IPS-20b (cell line): ENCODE results near the gene ZNF723.

ENCODE experiments used
- H3K27ac ChIP-seq: one replicate; pipeline ENCODE4 v1.5.1; 2013; ENCODE audit warnings: low read length
- H3K27me3 ChIP-seq: 2 replicates; pipeline ENCODE4 v1.6.1; 2013; ENCODE audit warnings: mild to moderate bottlenecking, low read length, inconsistent platforms; ENCODE audit not compliant: insufficient read depth
- H3K36me3 ChIP-seq: 2 replicates; pipeline ENCODE4 v1.6.1; 2013; ENCODE audit warnings: low read depth, mild to moderate bottlenecking, inconsistent platforms, low read length, moderate library complexity; ENCODE audit not compliant: insufficient read depth
- H3K4me1 ChIP-seq: 2 replicates; pipeline ENCODE4 v1.6.1; 2013; ENCODE audit warnings: mild to moderate bottlenecking, control low read depth, inconsistent platforms, low read length, moderate library complexity; ENCODE audit not compliant: insufficient read depth
- H3K4me3 ChIP-seq: 2 replicates; pipeline ENCODE4 v1.5.1; 2013; ENCODE audit warnings: mild to moderate bottlenecking, low read length, inconsistent platforms
- H3K9ac ChIP-seq: 2 replicates; pipeline ENCODE4 v1.6.1; 2013; ENCODE audit warnings: low read depth, mild to moderate bottlenecking, inconsistent platforms, low read length, moderate library complexity
- H3K9me3 ChIP-seq: 2 replicates; pipeline ENCODE4 v1.6.1; 2013; ENCODE audit warnings: mild to moderate bottlenecking, low read depth, low read length, inconsistent platforms; ENCODE audit not compliant: insufficient read depth

ZNF723 gene

DNA sequence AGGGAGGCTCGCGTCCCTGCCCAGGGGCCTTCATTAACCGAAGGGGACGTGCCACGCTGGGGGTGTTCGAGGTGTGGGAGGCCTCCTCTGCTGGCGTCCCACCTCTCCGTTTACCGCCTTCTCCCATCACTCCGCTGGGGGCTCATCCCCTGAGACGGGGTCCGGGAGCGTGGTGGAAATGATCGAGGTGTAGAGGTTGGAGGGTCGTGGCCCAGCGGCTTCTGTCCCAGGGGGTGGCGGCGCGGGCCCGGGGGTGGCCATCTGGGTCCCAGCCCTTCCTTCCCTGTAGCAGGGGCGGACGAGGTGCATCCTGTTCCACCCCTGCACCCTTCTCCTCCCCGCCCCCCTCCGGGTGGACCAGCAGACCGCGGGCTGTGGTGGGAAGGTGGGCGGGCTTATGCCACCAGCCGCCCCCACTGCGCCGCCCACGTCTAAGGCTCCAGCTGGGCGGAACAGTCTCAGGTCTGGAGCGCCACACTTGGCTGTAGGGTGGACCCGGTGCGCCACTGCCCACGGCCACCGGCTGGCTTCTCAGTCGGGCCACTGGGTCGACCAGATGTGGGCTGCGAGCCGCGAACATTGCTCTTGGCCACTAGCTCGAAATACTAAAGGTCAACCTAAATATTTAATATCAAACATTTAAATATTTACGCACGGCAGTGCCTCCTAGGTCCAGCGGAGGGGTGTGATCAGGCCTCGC lies 69.5 kb downstream of the ZNF723 start:
- Histone ChIP-seq H3K4me1 (no peaks in the 10 kb centered on the region), H3K9me3 (peaks cover 92% of the 10 kb centered on the region), H3K4me3 (no peak overlapping the region), H3K9ac (no peak overlapping the region), H3K27ac (no peak overlapping the region), H3K27me3 (no peaks in the 10 kb centered on the region), H3K36me3 (no peaks in the 10 kb centered on the region)
